HepG2 (cell line): ENCODE results near the gene CRK. TPM values are rescaled to one million over a fixed set of nuclear protein-coding genes. Genes with fewer than 3 reads are reported as not detected.
A peak's percentile ranks its signal among the peaks of the same experiment; 100 is the strongest.

Experiments
- ARNTL ChIP-seq: sonication (generic); formaldehyde crosslinking; IDR thresholded peaks from 2 replicates; pipeline ENCODE4 v1.4.0; 2020; ENCODE audit warnings: mild to moderate bottlenecking, missing genetic modification reagents
- FOXM1 ChIP-seq: sonication (generic); formaldehyde crosslinking; IDR thresholded peaks from 2 replicates; pipeline ENCODE4 v1.5.0; 2020; ENCODE audit warnings: missing genetic modification reagents
- GATAD2A ChIP-seq: IDR thresholded peaks from 2 replicates; pipeline ENCODE4 v1.6.1; 2016
- HES4 ChIP-seq: sonication (generic); formaldehyde crosslinking; IDR thresholded peaks from 2 replicates; pipeline ENCODE4 v1.9.0; 2021; ENCODE audit warnings: mild to moderate bottlenecking, missing genetic modification reagents, borderline replicate concordance
- HMGA1 ChIP-seq: sonication (generic); formaldehyde crosslinking; conservative IDR thresholded peaks from 2 replicates; pipeline ENCODE4 v1.4.0; 2020; ENCODE audit warnings: missing genetic modification reagents
- KAT2B ChIP-seq: fragments of 150-350 bp; IDR thresholded peaks from 2 replicates; pipeline ENCODE4 v1.6.1; 2014; ENCODE audit warnings: low read depth, low read length, borderline replicate concordance
- NFE2 ChIP-seq: sonication (generic); formaldehyde crosslinking; IDR thresholded peaks from 2 replicates; pipeline ENCODE4 v1.4.0; 2020; ENCODE audit warnings: missing genetic modification reagents
- NFKB2 ChIP-seq: sonication (generic); formaldehyde crosslinking; IDR thresholded peaks from 2 replicates; pipeline ENCODE4 v1.4.0; 2020; ENCODE audit warnings: missing genetic modification reagents, borderline replicate concordance
- POLR2A ChIP-seq, 2 experiments: IDR thresholded peaks; 2 replicates each; pipeline ENCODE4 v1.6.1; 2011; ENCODE audit warnings: low read depth in 2 of 2, low read length in 2 of 2, mild to moderate bottlenecking in 1 of 2, moderate library complexity in 1 of 2; ENCODE audit not compliant: insufficient read depth in 1 of 2
- RELA ChIP-seq: sonication (generic); formaldehyde crosslinking; IDR thresholded peaks from 2 replicates; pipeline ENCODE4 v1.4.0; 2020; ENCODE audit warnings: missing genetic modification reagents
- ZBTB2 ChIP-seq: sonication (generic); formaldehyde crosslinking; IDR thresholded peaks from 2 replicates; pipeline ENCODE4 v1.8.0; 2022; ENCODE audit warnings: low read depth, missing genetic modification reagents
- ZFP36L1 ChIP-seq: sonication (generic); formaldehyde crosslinking; IDR thresholded peaks from 2 replicates; pipeline ENCODE4 v1.8.0; 2022; ENCODE audit warnings: mild to moderate bottlenecking, missing genetic modification reagents, moderate library complexity
- ZFP82 ChIP-seq: sonication (generic); formaldehyde crosslinking; IDR thresholded peaks from 2 replicates; pipeline ENCODE4 v1.5.1; 2020; ENCODE audit warnings: mild to moderate bottlenecking, missing genetic modification reagents, borderline replicate concordance
- polyA plus RNA-seq, 8 experiments: library from polyadenylated mRNA; depleted of rRNA in 3 of 8; stranded (reverse) in 7 of 8; unstranded in 1 of 8; fragments of >200 nt; fragmentation: Illumina TruSeq in 4 of 8; extraction: Trizol in 4 of 8; gene quantifications; 2 replicates each; pipeline versions ENCODE4 v1.2.1 to v1.2.3, GENCODE V29; 2011 to 2016; ENCODE audit warnings: low read depth in 4 of 8, missing spikeins in 1 of 8, mixed read lengths in 1 of 8; ENCODE audit not compliant: insufficient read depth in 1 of 8
- total RNA-seq, 5 experiments: library from RNA; depleted of rRNA; stranded (reverse); fragments of >200 nt; fragmentation: Illumina TruSeq; extraction: Trizol; gene quantifications; 2 replicates each; pipeline ENCODE4 v1.2.3, GENCODE V29; 2016; ENCODE audit warnings: low read depth in 1 of 5
- TF ChIP-seq, protein P1 (sequence below): IDR thresholded peaks from 2 replicates; pipeline ENCODE4 v1.6.1; 2012; ENCODE audit warnings: low read length, improper control_type of control experiment
- TF ChIP-seq, protein P2 (sequence below): sonication (generic); formaldehyde crosslinking; IDR thresholded peaks from 2 replicates; pipeline ENCODE4 v1.4.0; 2020; ENCODE audit warnings: missing genetic modification reagents
- TF ChIP-seq, protein P3 (sequence below): fragments of 450-650 bp; IDR thresholded peaks from 2 replicates; pipeline ENCODE4 v1.6.1; 2016
- TF ChIP-seq, protein P4 (sequence below): sonication (generic); formaldehyde crosslinking; IDR thresholded peaks from 2 replicates; pipeline ENCODE4 v1.4.0; 2020; ENCODE audit warnings: mild to moderate bottlenecking, missing genetic modification reagents
- TF ChIP-seq, protein P5 (sequence below): sonication (generic); formaldehyde crosslinking; conservative IDR thresholded peaks from 2 replicates; pipeline ENCODE4 v1.4.0; 2020; ENCODE audit warnings: missing genetic modification reagents

The CRK gene
- total and polyA plus RNA-seq, 2 of the 13 experiments (the other 11 are each of a cell fraction or from before 2014, with no cell fraction given), result 47.4 to 54.2 TPM

DNA sequence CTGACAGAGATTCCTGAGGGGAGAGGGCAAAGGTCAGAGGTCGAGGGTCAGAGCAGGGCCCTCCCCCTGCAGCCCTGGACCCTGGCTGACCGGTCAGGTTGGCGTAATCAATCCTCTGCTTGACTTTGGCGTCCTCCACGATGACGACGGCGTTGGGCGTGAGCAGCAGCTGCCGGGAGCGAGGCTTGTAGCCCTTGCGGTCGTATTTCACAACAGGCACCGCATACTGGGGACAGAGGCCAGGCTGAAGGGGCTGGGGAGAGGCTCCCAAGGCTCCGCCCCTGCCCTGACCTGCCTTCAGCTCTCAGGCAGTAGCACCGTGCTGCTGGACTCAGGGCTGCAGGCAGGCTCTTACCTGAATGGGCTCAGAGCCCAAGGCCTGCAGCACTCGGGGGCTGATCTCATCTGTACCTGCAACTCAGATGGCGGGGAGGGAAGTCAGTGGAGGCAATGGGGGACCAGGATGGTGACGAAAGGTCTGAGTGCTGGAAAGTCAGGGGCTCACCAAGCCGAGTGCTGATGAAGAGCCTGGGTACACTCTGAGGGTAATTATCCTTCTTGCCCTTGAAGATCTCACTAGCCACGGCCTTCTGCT lies 12.0 kb upstream of the CRK start (continued):
- TF ChIP-seq, protein P1, sequence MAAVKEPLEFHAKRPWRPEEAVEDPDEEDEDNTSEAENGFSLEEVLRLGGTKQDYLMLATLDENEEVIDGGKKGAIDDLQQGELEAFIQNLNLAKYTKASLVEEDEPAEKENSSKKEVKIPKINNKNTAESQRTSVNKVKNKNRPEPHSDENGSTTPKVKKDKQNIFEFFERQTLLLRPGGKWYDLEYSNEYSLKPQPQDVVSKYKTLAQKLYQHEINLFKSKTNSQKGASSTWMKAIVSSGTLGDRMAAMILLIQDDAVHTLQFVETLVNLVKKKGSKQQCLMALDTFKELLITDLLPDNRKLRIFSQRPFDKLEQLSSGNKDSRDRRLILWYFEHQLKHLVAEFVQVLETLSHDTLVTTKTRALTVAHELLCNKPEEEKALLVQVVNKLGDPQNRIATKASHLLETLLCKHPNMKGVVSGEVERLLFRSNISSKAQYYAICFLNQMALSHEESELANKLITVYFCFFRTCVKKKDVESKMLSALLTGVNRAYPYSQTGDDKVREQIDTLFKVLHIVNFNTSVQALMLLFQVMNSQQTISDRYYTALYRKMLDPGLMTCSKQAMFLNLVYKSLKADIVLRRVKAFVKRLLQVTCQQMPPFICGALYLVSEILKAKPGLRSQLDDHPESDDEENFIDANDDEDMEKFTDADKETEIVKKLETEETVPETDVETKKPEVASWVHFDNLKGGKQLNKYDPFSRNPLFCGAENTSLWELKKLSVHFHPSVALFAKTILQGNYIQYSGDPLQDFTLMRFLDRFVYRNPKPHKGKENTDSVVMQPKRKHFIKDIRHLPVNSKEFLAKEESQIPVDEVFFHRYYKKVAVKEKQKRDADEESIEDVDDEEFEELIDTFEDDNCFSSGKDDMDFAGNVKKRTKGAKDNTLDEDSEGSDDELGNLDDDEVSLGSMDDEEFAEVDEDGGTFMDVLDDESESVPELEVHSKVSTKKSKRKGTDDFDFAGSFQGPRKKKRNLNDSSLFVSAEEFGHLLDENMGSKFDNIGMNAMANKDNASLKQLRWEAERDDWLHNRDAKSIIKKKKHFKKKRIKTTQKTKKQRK, result no peak
- peak; percentile 87 for TF ChIP-seq GATAD2A (CRISPR knock-in tag)
- TF ChIP-seq, protein P2, sequence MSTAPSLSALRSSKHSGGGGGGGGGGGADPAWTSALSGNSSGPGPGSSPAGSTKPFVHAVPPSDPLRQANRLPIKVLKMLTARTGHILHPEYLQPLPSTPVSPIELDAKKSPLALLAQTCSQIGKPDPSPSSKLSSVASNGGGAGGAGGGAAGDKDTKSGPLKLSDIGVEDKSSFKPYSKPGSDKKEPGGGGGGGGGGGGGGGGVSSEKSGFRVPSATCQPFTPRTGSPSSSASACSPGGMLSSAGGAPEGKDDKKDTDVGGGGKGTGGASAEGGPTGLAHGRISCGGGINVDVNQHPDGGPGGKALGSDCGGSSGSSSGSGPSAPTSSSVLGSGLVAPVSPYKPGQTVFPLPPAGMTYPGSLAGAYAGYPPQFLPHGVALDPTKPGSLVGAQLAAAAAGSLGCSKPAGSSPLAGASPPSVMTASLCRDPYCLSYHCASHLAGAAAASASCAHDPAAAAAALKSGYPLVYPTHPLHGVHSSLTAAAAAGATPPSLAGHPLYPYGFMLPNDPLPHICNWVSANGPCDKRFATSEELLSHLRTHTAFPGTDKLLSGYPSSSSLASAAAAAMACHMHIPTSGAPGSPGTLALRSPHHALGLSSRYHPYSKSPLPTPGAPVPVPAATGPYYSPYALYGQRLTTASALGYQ (CRISPR knock-in tag), result no peak
- TF ChIP-seq, protein P3, sequence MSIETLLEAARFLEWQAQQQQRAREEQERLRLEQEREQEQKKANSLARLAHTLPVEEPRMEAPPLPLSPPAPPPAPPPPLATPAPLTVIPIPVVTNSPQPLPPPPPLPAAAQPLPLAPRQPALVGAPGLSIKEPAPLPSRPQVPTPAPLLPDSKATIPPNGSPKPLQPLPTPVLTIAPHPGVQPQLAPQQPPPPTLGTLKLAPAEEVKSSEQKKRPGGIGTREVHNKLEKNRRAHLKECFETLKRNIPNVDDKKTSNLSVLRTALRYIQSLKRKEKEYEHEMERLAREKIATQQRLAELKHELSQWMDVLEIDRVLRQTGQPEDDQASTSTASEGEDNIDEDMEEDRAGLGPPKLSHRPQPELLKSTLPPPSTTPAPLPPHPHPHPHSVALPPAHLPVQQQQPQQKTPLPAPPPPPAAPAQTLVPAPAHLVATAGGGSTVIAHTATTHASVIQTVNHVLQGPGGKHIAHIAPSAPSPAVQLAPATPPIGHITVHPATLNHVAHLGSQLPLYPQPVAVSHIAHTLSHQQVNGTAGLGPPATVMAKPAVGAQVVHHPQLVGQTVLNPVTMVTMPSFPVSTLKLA, result no peak
- TF ChIP-seq, protein P4, sequence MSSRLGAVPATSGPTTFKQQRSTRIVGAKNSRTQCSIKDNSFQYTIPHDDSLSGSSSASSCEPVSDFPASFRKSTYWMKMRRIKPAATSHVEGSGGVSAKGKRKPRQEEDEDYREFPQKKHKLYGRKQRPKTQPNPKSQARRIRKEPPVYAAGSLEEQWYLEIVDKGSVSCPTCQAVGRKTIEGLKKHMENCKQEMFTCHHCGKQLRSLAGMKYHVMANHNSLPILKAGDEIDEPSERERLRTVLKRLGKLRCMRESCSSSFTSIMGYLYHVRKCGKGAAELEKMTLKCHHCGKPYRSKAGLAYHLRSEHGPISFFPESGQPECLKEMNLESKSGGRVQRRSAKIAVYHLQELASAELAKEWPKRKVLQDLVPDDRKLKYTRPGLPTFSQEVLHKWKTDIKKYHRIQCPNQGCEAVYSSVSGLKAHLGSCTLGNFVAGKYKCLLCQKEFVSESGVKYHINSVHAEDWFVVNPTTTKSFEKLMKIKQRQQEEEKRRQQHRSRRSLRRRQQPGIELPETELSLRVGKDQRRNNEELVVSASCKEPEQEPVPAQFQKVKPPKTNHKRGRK, result no peak
- TF ChIP-seq FOXM1 (CRISPR knock-in tag), result no peak
- TF ChIP-seq ZFP82 (CRISPR knock-in tag), result no peak
- no peak for TF ChIP-seq HES4 (CRISPR knock-in tag)
- TF ChIP-seq POLR2A (IDR thresholded peaks at IDR 0.05; ENCODE audit: insufficient read depth in 1 of 2, low read depth in 2 of 2, low read length in 2 of 2), result no peak
- 0 out of 2 replicates have a peak, but pooled peaks have one; percentile 19 for TF ChIP-seq ARNTL (CRISPR knock-in tag)
- no peak for TF ChIP-seq ZBTB2 (CRISPR knock-in tag)
- TF ChIP-seq, protein P5, sequence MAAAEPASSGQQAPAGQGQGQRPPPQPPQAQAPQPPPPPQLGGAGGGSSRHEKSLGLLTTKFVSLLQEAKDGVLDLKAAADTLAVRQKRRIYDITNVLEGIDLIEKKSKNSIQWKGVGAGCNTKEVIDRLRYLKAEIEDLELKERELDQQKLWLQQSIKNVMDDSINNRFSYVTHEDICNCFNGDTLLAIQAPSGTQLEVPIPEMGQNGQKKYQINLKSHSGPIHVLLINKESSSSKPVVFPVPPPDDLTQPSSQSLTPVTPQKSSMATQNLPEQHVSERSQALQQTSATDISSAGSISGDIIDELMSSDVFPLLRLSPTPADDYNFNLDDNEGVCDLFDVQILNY (CRISPR knock-in tag), result no peak
- TF ChIP-seq KAT2B, result no peak
- TF ChIP-seq NFKB2, result peak; percentile 31; the same call in 1 of the 2 replicates
- TF ChIP-seq ZFP36L1, result peak; percentile 85
- TF ChIP-seq HMGA1 (CRISPR knock-in tag), result no peak
- no peak for TF ChIP-seq NFE2 (CRISPR knock-in tag)
- no peak for TF ChIP-seq RELA
